Measurements from ENCODE around the gene B4GALT2.

Gene B4GALT2

GRCh38 chr1:43970502-43970901 lies 8.5 kb upstream of the B4GALT2 start:
- Mint-ChIP-seq H3K4me3 (peak overlapping the region; percentile 93 to 96 (median 94)), H3K4me1 (peaks cover 25% of the 10 kb centered on the region), H3K27ac (no peak overlapping the region), H3K9me3 (no peaks in the 10 kb centered on the region), H3K36me3 (ENCODE audit: low read depth) (peaks cover 13% of the 10 kb centered on the region), H3K27me3 (ENCODE audit: low read depth) (no peaks in the 10 kb centered on the region)
- TF ChIP-seq, protein P1, sequence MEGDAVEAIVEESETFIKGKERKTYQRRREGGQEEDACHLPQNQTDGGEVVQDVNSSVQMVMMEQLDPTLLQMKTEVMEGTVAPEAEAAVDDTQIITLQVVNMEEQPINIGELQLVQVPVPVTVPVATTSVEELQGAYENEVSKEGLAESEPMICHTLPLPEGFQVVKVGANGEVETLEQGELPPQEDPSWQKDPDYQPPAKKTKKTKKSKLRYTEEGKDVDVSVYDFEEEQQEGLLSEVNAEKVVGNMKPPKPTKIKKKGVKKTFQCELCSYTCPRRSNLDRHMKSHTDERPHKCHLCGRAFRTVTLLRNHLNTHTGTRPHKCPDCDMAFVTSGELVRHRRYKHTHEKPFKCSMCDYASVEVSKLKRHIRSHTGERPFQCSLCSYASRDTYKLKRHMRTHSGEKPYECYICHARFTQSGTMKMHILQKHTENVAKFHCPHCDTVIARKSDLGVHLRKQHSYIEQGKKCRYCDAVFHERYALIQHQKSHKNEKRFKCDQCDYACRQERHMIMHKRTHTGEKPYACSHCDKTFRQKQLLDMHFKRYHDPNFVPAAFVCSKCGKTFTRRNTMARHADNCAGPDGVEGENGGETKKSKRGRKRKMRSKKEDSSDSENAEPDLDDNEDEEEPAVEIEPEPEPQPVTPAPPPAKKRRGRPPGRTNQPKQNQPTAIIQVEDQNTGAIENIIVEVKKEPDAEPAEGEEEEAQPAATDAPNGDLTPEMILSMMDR (IDR thresholded peaks at IDR 0.05; ENCODE audit: unreplicated experiment in 3 of 3): no peak

- H3K4me1 Mint-ChIP-seq: peaks cover 27% of the 10 kb centered on the region
- H3K4me3 Mint-ChIP-seq: peak overlapping the region; percentile 93 to 96 (median 94)
- H3K27ac Mint-ChIP-seq: no peak overlapping the region
- peaks cover 13% of the 10 kb centered on the region for H3K36me3 Mint-ChIP-seq (ENCODE audit: low read depth)
- H3K27me3 Mint-ChIP-seq (ENCODE audit: low read depth): no peaks in the 10 kb centered on the region
- TF ChIP-seq, protein P1 (IDR thresholded peaks at IDR 0.05; ENCODE audit: unreplicated experiment in 3 of 3): no peak
- no peaks in the 10 kb centered on the region for H3K9me3 Mint-ChIP-seq
Measured at GRCh38 chr1:43970911-43971310, 8.1 kb upstream of the B4GALT2 start.

GRCh38 chr1:43971336-43971980 lies 7.6 kb upstream of the B4GALT2 start:
- Mint-ChIP-seq H3K9me3 (no peaks in the 10 kb centered on the region), H3K27me3 (ENCODE audit: low read depth) (no peaks in the 10 kb centered on the region), H3K4me1 (peaks cover 33% of the 10 kb centered on the region), H3K36me3 (ENCODE audit: low read depth) (peaks cover 17% of the 10 kb centered on the region), H3K27ac (no peak overlapping the region), H3K4me3 (peak overlapping the region; percentile 93 to 96 (median 94))
- TF ChIP-seq, protein P1 (IDR thresholded peaks at IDR 0.05; ENCODE audit: unreplicated experiment in 3 of 3): no peak

DNA sequence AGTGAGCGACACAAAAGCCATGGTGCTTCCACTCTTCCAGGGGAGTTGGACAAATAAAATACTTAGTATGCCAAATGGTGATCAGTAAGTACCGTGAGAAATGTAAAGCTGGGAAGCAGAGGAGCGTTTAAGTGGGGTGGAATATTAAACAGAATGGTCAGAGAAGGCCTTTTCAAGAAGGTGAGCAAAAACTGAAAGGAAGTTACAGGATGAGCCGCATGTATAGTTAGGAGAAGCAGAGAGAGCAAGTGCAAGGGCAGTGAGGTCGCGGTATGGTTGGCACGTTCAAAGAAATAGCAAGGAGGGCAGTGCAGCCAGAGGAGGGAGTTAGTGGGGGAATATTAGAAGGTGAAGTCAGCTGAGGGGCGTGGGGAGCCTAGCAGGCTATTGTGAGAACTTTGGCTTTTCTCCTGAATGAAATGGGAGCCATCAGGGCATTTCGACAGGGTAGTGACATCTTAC lies 5.0 kb upstream of the B4GALT2 start:
- Mint-ChIP-seq H3K4me3 (peak overlapping the region; percentile 94 to 95 (median 94)), H3K36me3 (ENCODE audit: low read depth) (peaks cover 25% of the 10 kb centered on the region), H3K4me1 (peaks cover 57% of the 10 kb centered on the region), H3K27ac (peak overlapping the region; percentile 15 to 85 (median 85)), H3K27me3 (ENCODE audit: low read depth) (no peaks in the 10 kb centered on the region), H3K9me3 (no peaks in the 10 kb centered on the region)
- TF ChIP-seq, protein P1 (IDR thresholded peaks at IDR 0.05; ENCODE audit: unreplicated experiment in 3 of 3): no peak

DNA sequence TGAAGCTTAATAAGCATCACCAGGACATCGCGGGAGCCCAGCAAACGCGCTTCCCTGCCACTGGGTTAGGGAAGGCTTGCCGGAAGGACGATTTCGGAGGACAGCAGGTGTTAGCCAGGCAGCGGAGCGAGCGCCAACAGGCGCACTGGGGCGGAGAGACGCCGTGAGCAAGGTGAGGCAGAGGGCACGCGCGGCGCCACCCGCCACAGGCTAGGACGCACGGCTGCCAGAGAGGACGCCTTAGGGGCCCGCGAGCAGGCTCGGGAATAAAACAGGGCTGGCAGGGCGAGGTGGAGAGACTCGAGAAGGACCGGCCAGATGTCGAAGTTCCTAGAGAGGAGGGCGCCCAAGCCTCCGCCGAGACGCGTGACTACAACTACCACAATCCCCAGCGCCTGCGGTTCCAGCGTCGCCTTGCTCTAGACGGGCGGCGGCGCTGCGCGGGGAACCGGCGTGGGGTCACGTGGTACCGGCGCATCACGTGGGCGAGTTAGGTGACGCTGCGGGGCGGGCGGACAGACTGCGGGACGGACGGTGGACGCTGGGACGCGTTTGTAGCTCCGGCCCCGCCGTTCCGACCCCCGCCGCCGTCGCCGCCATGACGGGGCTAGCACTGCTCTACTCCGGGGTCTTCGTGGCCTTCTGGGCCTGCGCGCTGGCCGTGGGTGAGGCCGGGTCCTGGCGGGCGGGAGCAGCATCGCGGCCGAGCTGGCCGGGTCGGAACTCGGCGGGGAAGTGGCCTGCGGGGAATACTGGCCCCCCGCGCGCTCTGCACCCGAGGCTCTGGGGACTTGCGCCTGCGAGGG lies 4.4 kb upstream of the B4GALT2 start, which contains the start of gene ATP6V0B:
ATP6V0B (plus strand) TSS at position 518 of the 806 bp plus-strand sequence; CDS start at position 599, 81 bp downstream.
- H3K27me3 Mint-ChIP-seq (ENCODE audit: low read depth): no peaks in the 10 kb centered on the region
- TF ChIP-seq, protein P1 (IDR thresholded peaks at IDR 0.05; ENCODE audit: unreplicated experiment in 3 of 3): peak in 2 of 3 experiments; percentile 19
- peak within 1 kb of the TSS; percentile 94 to 95 (median 94) for H3K4me3 Mint-ChIP-seq
- H3K9me3 Mint-ChIP-seq: no peaks in the 10 kb centered on the region
- peaks cover 25% of the 10 kb centered on the region for H3K36me3 Mint-ChIP-seq (ENCODE audit: low read depth)
- peaks cover 55% of the 10 kb centered on the region for H3K4me1 Mint-ChIP-seq
- H3K27ac Mint-ChIP-seq: peak within 1 kb of the TSS; percentile 15 to 86 (median 85)
